Lower leg skin (tissue), 4 donors: ENCODE measurements around the gene CABP7. TPM values are rescaled to one million over a fixed set of nuclear protein-coding genes. Genes with fewer than 3 reads are reported as not detected.

Experiments
- DNase-seq, 2 donors: peaks; one replicate each; pipeline ENCODE4 v3.0.0-alpha.2; 2019; ENCODE audit warnings: low spot score in 2 of 2
- H3K4me3 ChIP-seq: fragments of 200-600 bp; sonication (generic); 2 replicates; pipeline ENCODE4 v1.5.1; 2017; ENCODE audit warnings: mild to moderate bottlenecking, low read depth; ENCODE audit not compliant: poor library complexity, severe bottlenecking
- POLR2A ChIP-seq, 2 donors: fragments of 450-650 bp; IDR thresholded peaks; one replicate each; pipeline ENCODE4 v1.6.1; 2016 to 2017; ENCODE audit warnings: antibody characterized with exemption in 2 of 2, mild to moderate bottlenecking in 1 of 2, moderate library complexity in 1 of 2
- WGBS, 2 donors: methylation state at CpG; one replicate each; pipeline ENCODE4 v1.1.5; 2018; 5-methylcytosine and 5-hydroxymethylcytosine counted together
- intact Hi-C: fragments of 100-400 bp; cut with DNase I; formaldehyde crosslinking; loops from one replicate; pipeline ENCODE4 v1.15.0; 2023; ENCODE audit warnings: low total_unique reads
- total RNA-seq, 4 donors: library from RNA; depleted of rRNA; stranded (reverse); fragments of >200 nt; gene quantifications; one replicate each; pipeline ENCODE4 v1.1.0, GENCODE V29; 2016
- TF ChIP-seq, protein P1 (sequence below), 3 donors: fragments of 450-650 bp; IDR thresholded peaks; one replicate each; pipeline ENCODE4 v1.5.1; 2016; ENCODE audit warnings: antibody characterized with exemption in 3 of 3, mild to moderate bottlenecking in 3 of 3, moderate library complexity in 2 of 3

The CABP7 gene
- total RNA-seq, 4 donors from 2014 or later = not detected

DNA sequence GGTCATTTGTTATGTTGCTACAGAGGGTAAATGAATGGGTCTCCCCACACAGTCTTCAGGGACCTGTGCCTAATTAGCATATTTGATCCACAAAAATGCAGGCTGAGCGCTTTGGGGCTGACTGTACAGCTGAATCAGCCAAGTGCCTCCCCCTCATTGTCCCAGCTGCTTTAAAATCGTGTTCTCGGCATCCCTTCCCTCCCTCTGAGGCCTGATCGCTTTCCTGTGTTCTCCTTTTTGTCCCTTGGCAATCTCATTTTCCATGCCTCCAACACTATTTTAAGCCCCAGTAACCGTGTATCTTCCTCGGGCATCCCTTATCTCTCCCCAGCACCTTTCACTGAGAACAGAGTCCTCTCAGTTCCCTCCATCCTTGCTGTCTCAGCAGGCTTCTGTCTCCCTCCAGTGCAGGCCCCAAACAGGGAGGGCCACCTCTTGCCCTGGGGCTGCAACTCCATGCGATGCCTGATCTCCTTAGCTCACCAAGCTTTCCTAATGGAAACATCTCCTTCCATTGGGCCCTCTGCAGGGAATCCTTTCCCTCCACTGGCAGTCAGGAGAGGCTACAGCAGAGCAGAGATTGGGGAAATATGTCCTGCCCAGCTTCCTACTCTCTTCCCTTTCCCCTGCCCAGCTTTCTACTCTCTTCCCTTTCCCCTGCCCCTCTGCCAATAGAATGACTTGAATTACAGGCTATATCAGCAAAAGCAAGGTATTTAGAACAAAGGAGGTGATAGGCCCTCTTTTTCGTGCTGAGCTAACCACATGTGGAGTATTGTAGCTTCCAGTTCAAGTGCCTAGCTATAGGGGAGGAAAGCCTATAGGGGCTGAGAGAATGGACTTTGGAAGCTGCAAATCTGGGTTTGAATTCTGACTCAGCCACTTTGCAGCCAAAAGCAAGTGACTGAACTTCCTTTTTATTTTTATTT lies 61.2 kb downstream of the CABP7 start:
- WGBS, 2 donors = 53% methylated on average over 8 of the region's 8 CpGs
- no peak for DNase-seq
- H3K4me3 ChIP-seq = no peak overlapping the region
- intact Hi-C loops = no loop called here
- TF ChIP-seq, protein P1, sequence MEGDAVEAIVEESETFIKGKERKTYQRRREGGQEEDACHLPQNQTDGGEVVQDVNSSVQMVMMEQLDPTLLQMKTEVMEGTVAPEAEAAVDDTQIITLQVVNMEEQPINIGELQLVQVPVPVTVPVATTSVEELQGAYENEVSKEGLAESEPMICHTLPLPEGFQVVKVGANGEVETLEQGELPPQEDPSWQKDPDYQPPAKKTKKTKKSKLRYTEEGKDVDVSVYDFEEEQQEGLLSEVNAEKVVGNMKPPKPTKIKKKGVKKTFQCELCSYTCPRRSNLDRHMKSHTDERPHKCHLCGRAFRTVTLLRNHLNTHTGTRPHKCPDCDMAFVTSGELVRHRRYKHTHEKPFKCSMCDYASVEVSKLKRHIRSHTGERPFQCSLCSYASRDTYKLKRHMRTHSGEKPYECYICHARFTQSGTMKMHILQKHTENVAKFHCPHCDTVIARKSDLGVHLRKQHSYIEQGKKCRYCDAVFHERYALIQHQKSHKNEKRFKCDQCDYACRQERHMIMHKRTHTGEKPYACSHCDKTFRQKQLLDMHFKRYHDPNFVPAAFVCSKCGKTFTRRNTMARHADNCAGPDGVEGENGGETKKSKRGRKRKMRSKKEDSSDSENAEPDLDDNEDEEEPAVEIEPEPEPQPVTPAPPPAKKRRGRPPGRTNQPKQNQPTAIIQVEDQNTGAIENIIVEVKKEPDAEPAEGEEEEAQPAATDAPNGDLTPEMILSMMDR (IDR thresholded peaks at IDR 0.05) = no peak
- no peak for TF ChIP-seq POLR2A (IDR thresholded peaks at IDR 0.05)

Other genes starting within 250 kb of the CABP7 start
- 1 to 10 TPM in 1 of 4 donors, under 1 TPM in 3; 0.23 to 3.0 (median 0.53) TPM for gene NEFH, start 239.8 kb upstream of the CABP7 start, total RNA-seq
- 10 to 100 TPM; 14.2 to 30.5 (median 23.3) TPM for gene THOC5, start 166.2 kb upstream of the CABP7 start, total RNA-seq
- 10 to 100 TPM; 19.8 to 23.7 (median 21.8) TPM for gene NIPSNAP1, start 138.9 kb upstream of the CABP7 start, total RNA-seq
- gene NF2, start 116.4 kb upstream of the CABP7 start, total RNA-seq = 10 to 100 TPM; 16.7 to 32.0 (median 25.2) TPM
- gene ZMAT5, start 47.0 kb downstream of the CABP7 start, total RNA-seq = 10 to 100 TPM; 17.2 to 30.1 (median 21.8) TPM
- gene UQCR10, start 47.4 kb downstream of the CABP7 start, total RNA-seq = 10 to 100 TPM; 23.1 to 65.8 (median 44.3) TPM
- gene ASCC2, start 118.3 kb downstream of the CABP7 start, total RNA-seq = 10 to 100 TPM; 30.2 to 53.2 (median 45.8) TPM
- gene MTMR3, start 163.2 kb downstream of the CABP7 start, total RNA-seq = 10 to 100 TPM; 51.4 to 70.5 (median 62.6) TPM